ENCODE data around the gene AK1. TPM values are rescaled to one million over a fixed set of nuclear protein-coding genes. Genes with fewer than 3 reads are reported as not detected.
"Not testable (repeated sequence)": the region's sequence is repeated elsewhere in the genome, so short reads cannot be mapped to it uniquely, and the experiment has no call there.

Gene AK1
- total RNA-seq, 2 experiments from 2014 or later = 46.7 to 52.6 TPM

- peaks cover 7% of the 10 kb centered on the region for H3K4me1 Mint-ChIP-seq (ENCODE audit: low read depth)
- Histone ChIP-seq H3K4me3 (ENCODE audit: low read length) (no peak overlapping the region), H3K36me3 (ENCODE audit: insufficient read depth, low read length) (peaks cover 2% of the 10 kb centered on the region), H3K27ac (ENCODE audit: low read depth in 1 of 2, low read length in 2 of 2) (no peak overlapping the region), H3K27me3 (ENCODE audit: control insufficient read depth in 1 of 2, insufficient read depth in 2 of 2, low read length in 2 of 2) (no peaks in the 10 kb centered on the region), H3K4me1 (ENCODE audit: insufficient read depth, low read length) (no peaks in the 10 kb centered on the region), H3K9me3 (ENCODE audit: control insufficient read depth in 1 of 2, insufficient read depth in 1 of 2, low read length in 2 of 2) (peaks cover 15 to 32% of the 10 kb centered on the region in 2 experiments)
- no peak overlapping the region for H3K4me3 Mint-ChIP-seq
- no peak for ATAC-seq (ENCODE audit: poor library complexity)
- TF ChIP-seq, protein P1, sequence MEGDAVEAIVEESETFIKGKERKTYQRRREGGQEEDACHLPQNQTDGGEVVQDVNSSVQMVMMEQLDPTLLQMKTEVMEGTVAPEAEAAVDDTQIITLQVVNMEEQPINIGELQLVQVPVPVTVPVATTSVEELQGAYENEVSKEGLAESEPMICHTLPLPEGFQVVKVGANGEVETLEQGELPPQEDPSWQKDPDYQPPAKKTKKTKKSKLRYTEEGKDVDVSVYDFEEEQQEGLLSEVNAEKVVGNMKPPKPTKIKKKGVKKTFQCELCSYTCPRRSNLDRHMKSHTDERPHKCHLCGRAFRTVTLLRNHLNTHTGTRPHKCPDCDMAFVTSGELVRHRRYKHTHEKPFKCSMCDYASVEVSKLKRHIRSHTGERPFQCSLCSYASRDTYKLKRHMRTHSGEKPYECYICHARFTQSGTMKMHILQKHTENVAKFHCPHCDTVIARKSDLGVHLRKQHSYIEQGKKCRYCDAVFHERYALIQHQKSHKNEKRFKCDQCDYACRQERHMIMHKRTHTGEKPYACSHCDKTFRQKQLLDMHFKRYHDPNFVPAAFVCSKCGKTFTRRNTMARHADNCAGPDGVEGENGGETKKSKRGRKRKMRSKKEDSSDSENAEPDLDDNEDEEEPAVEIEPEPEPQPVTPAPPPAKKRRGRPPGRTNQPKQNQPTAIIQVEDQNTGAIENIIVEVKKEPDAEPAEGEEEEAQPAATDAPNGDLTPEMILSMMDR (IDR thresholded peaks at IDR 0.05) = no peak
- peaks cover 16% of the 10 kb centered on the region for H3K36me3 Mint-ChIP-seq (ENCODE audit: low read depth)
- no peak for DNase-seq
- no peaks in the 10 kb centered on the region for H3K27me3 Mint-ChIP-seq
- H3K27ac Mint-ChIP-seq = no peak overlapping the region
- ChIA-PET POLR2A (no interaction called here), CTCF (no interaction called here)
- H3K9me3 Mint-ChIP-seq = peaks cover 8% of the 10 kb centered on the region
- intact Hi-C loops (cut with DNase I, micrococcal nuclease) = no loop called here
Observed at GRCh38 chr9:127846443-127847177, 30.9 kb downstream of the AK1 start.

- H3K27me3 ChIP-seq (ENCODE audit: control insufficient read depth in 1 of 2, insufficient read depth in 2 of 2, low read length in 2 of 2); H3K4me1 ChIP-seq (ENCODE audit: insufficient read depth, low read length); H3K27ac Mint-ChIP-seq; H3K27me3 Mint-ChIP-seq; H3K4me3 ChIP-seq (ENCODE audit: low read length); H3K4me1 Mint-ChIP-seq (ENCODE audit: low read depth); intact Hi-C loops (cut with DNase I, micrococcal nuclease); H3K9me3 Mint-ChIP-seq; POLR2A ChIA-PET; DNase-seq; ATAC-seq (ENCODE audit: poor library complexity); H3K4me3 Mint-ChIP-seq; CTCF ChIA-PET; H3K27ac ChIP-seq (ENCODE audit: low read depth in 1 of 2, low read length in 2 of 2): not testable (repeated sequence)
- H3K9me3 ChIP-seq (ENCODE audit: control insufficient read depth in 1 of 2, insufficient read depth in 1 of 2, low read length in 2 of 2) = peaks cover 15 to 29% of the 10 kb centered on the region in 2 experiments
- H3K36me3 Mint-ChIP-seq (ENCODE audit: low read depth) = peaks cover 14% of the 10 kb centered on the region
- H3K36me3 ChIP-seq (ENCODE audit: insufficient read depth, low read length) = peaks cover 11% of the 10 kb centered on the region
Observed at GRCh38 chr9:127845619-127846018, 31.9 kb downstream of the AK1 start.

DNA sequence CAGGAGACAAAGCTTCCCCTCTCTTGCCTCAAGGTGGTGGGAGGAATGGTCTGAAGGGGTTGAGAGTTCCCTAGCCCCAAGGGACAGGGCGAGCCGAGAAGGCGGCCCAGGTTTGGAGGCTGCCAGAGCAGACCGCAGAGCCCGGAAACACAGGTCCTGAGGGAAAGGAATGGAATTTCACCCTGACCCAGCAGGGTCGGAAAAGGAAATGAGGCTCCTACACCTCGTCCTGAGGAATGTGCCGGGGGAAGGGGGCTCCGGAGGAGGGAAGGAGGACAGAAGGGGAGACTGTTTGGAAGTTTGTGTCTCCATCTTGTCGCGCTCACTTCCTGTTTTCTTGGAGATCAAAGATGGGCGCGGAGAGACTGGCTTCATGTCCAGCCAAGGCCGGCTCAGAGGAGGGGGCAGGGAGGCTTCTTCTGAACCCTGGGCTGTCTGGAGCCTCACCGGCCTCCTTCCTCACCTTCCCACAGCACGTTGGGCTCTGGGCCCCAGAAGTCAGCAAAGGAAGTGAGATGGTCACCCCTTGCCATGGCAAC, 32.6 kb downstream of the AK1 start:
- CTCF ChIA-PET = no interaction called here
- DNase-seq (no peak), ATAC-seq (ENCODE audit: poor library complexity) (no peak)
- Mint-ChIP-seq H3K36me3 (ENCODE audit: low read depth) (peaks cover 10% of the 10 kb centered on the region), H3K27me3 (no peaks in the 10 kb centered on the region), H3K4me1 (ENCODE audit: low read depth) (peaks cover 7% of the 10 kb centered on the region), H3K4me3 (no peak overlapping the region), H3K9me3 (peaks cover 8% of the 10 kb centered on the region), H3K27ac (no peak overlapping the region)
- Histone ChIP-seq H3K4me3 (ENCODE audit: low read length) (no peak overlapping the region), H3K4me1 (ENCODE audit: insufficient read depth, low read length) (no peaks in the 10 kb centered on the region), H3K27ac (ENCODE audit: low read depth in 1 of 2, low read length in 2 of 2) (no peak overlapping the region), H3K9me3 (ENCODE audit: control insufficient read depth in 1 of 2, insufficient read depth in 1 of 2, low read length in 2 of 2) (peaks cover 12 to 22% of the 10 kb centered on the region in 2 experiments), H3K36me3 (ENCODE audit: insufficient read depth, low read length) (peaks cover 13% of the 10 kb centered on the region), H3K27me3 (ENCODE audit: control insufficient read depth in 1 of 2, insufficient read depth in 2 of 2, low read length in 2 of 2) (no peaks in the 10 kb centered on the region)
- TF ChIP-seq, protein P1 (IDR thresholded peaks at IDR 0.05) = no peak
- POLR2A ChIA-PET = no interaction called here
- intact Hi-C loops (cut with DNase I, micrococcal nuclease) = no loop called here

Measured in CD4-positive, alpha-beta T cell (primary cell).